HCT116 (cell line): ENCODE data around the gene NPLOC4. TPM values are rescaled to one million over a fixed set of nuclear protein-coding genes. Genes with fewer than 3 reads are reported as not detected.

ENCODE experiments used
- ATAC-seq: fragments of 200-7000 bp; cut with Tn5 transposase; 2 replicates; pipeline ENCODE4 v1.9.1; 2020; ENCODE audit warnings: mild to moderate bottlenecking, moderate library complexity
- BruUV-seq: library from RNA; stranded (reverse); fragments of 400-500 nt; replicated peaks from 2 replicates; lab custom pipeline; 2021; lab: Mats Ljungman, UMichigan
- CTCF ChIA-PET: fragments of 300-600 bp; sonication (Branson Sonifier 250); formaldehyde crosslinking; loops from one replicate; lab custom pipeline; 2021; ENCODE audit warnings: antibody characterized with exemption; lab: Charles Lee
- POLR2A ChIA-PET: fragments of 300-600, 350-600 bp; sonication (Branson Sonifier 250); formaldehyde crosslinking; loops from one replicate; lab custom pipeline; 2021; ENCODE audit warnings: antibody characterized with exemption; lab: Charles Lee
- RAD21 ChIA-PET, 2 experiments: fragments of 300-600 bp; sonication (Branson Sonifier 250); formaldehyde crosslinking; loops; one replicate each; lab custom pipeline; 2023; ENCODE audit warnings: low total read pairs in 2 of 2; ENCODE audit not compliant: uncharacterized antibody in 2 of 2, unreplicated experiment in 2 of 2, low non-redundant PET in 1 of 2; lab: Charles Lee
- DNase-seq: peaks from one replicate; pipeline ENCODE4 v3.0.0-alpha.2; 2010; ENCODE audit warnings: low read depth, low spot score
- H2AFZ ChIP-seq: fragments of 200-600 bp; shearing (Covaris generic), sonication (generic); 2 replicates; pipeline ENCODE4 v1.6.1; 2017; ENCODE audit warnings: low read depth, mixed run types, mixed read lengths, antibody characterized with exemption, low read length; ENCODE audit not compliant: poor library complexity, severe bottlenecking
- H3K27ac ChIP-seq: 2 replicates; pipeline ENCODE4 v1.5.1; 2012; ENCODE audit warnings: low read depth, low read length
- H3K27me3 ChIP-seq: fragments of 200-600 bp; sonication (generic); 2 replicates; pipeline ENCODE4 v1.6.1; 2016; ENCODE audit warnings: mixed run types, low read length, mixed read lengths; ENCODE audit not compliant: insufficient read depth
- H3K36me3 ChIP-seq, 2 experiments: fragments of 200-500 bp in 1 of 2; fragments of 200-600 bp in 1 of 2; sonication (Bioruptor generic) in 1 of 2; sonication (generic) in 1 of 2; 2 replicates each; pipeline versions ENCODE4 v1.5.1 to v1.6.1; 2014 to 2016; ENCODE audit warnings: low read length in 2 of 2, inconsistent platforms in 1 of 2, mixed read lengths in 1 of 2, mixed run types in 1 of 2; ENCODE audit not compliant: insufficient read depth in 2 of 2, control insufficient read depth in 1 of 2
- H3K4me1 ChIP-seq, 2 experiments: fragments of 200-600 bp in 1 of 2; sonication (generic) in 1 of 2; 2 replicates each; pipeline versions ENCODE4 v1.5.1 to v1.6.1; 2012 to 2017; ENCODE audit warnings: low read length in 2 of 2, inconsistent platforms in 1 of 2, mild to moderate bottlenecking in 1 of 2, mixed read lengths in 1 of 2, mixed run types in 1 of 2, moderate library complexity in 1 of 2; ENCODE audit not compliant: insufficient read depth in 2 of 2, control insufficient read depth in 1 of 2
- H3K4me2 ChIP-seq: fragments of 200-600 bp; sonication (generic); 2 replicates; pipeline ENCODE4 v1.6.1; 2017; ENCODE audit warnings: mixed run types, low read length, mixed read lengths
- H3K4me3 ChIP-seq, 2 experiments: fragments of 200-600 bp in 1 of 2; sonication (generic) in 1 of 2; replicated peaks in 1 of 2; 2 replicates each; pipeline ENCODE4 v1.5.1; 2011 to 2016; ENCODE audit warnings: low read length in 2 of 2, control low read depth in 1 of 2, low read depth in 1 of 2, mild to moderate bottlenecking in 1 of 2, mixed read lengths in 1 of 2, mixed run types in 1 of 2
- H3K79me2 ChIP-seq: fragments of 200-600 bp; sonication (generic); 2 replicates; pipeline ENCODE4 v1.6.1; 2017; ENCODE audit warnings: mild to moderate bottlenecking, mixed run types, low read length, moderate library complexity, mixed read lengths; ENCODE audit not compliant: insufficient read depth
- H3K9ac ChIP-seq: fragments of 200-600 bp; sonication (generic); 2 replicates; pipeline ENCODE4 v1.6.1; 2016; ENCODE audit warnings: low read length, mixed read lengths
- H3K9me2 ChIP-seq: fragments of 200-600 bp; sonication (generic), shearing (Covaris generic); 2 replicates; pipeline ENCODE4 v1.6.1; 2017; ENCODE audit warnings: mixed run types, mild to moderate bottlenecking, moderate library complexity; ENCODE audit not compliant: insufficient read depth
- H3K9me3 ChIP-seq, 2 experiments: fragments of 200-500 bp in 1 of 2; fragments of 200-600 bp in 1 of 2; sonication (Bioruptor generic) in 1 of 2; sonication (generic) in 1 of 2; 2 replicates each; pipeline ENCODE4 v1.6.1; 2014 to 2017; ENCODE audit warnings: low read length in 2 of 2, mixed read lengths in 2 of 2, inconsistent platforms in 1 of 2, low read depth in 1 of 2, mild to moderate bottlenecking in 1 of 2, mixed run types in 1 of 2, moderate library complexity in 1 of 2; ENCODE audit not compliant: control insufficient read depth in 1 of 2, insufficient read depth in 1 of 2
- H4K20me1 ChIP-seq: fragments of 200-600 bp; sonication (generic), shearing (Covaris generic); 2 replicates; pipeline ENCODE4 v1.6.1; 2017; ENCODE audit warnings: mixed run types, mild to moderate bottlenecking, moderate library complexity; ENCODE audit not compliant: insufficient read depth
- ATF3 ChIP-seq: IDR thresholded peaks from 2 replicates; pipeline ENCODE4 v1.6.1; 2012
- CBX3 ChIP-seq: IDR thresholded peaks from 2 replicates; pipeline ENCODE4 v1.6.1; 2012; ENCODE audit warnings: low read depth
- EGR1 ChIP-seq: IDR thresholded peaks from 2 replicates; pipeline ENCODE4 v1.6.1; 2012; ENCODE audit warnings: low read depth
- EZH2phosphoT487 ChIP-seq: fragments of 200-600 bp; IDR thresholded peaks from 2 replicates; pipeline ENCODE4 v1.6.1; 2018; ENCODE audit warnings: antibody characterized with exemption, borderline replicate concordance
- JUND ChIP-seq: IDR thresholded peaks from 2 replicates; pipeline ENCODE4 v1.6.1; 2012
- MAX ChIP-seq: IDR thresholded peaks from 2 replicates; pipeline ENCODE4 v1.6.1; 2012
- POLR2AphosphoS5 ChIP-seq: IDR thresholded peaks from 2 replicates; pipeline ENCODE4 v1.6.1; 2011; ENCODE audit warnings: mild to moderate bottlenecking, low read depth, low read length, moderate library complexity
- RAD21 ChIP-seq: IDR thresholded peaks from 2 replicates; pipeline ENCODE4 v1.6.1; 2012; ENCODE audit warnings: low read depth, mild to moderate bottlenecking
- SIN3A ChIP-seq: IDR thresholded peaks from 2 replicates; pipeline ENCODE4 v1.6.1; 2012; ENCODE audit warnings: low read depth
- SP1 ChIP-seq: IDR thresholded peaks from 2 replicates; pipeline ENCODE4 v1.6.1; 2012; ENCODE audit warnings: low read depth
- SRF ChIP-seq: IDR thresholded peaks from 2 replicates; pipeline ENCODE4 v1.6.1; 2012; ENCODE audit warnings: low read depth
- TCF7L2 ChIP-seq: IDR thresholded peaks from 2 replicates; pipeline ENCODE4 v1.7.0; 2011; ENCODE audit warnings: borderline replicate concordance, inconsistent platforms; ENCODE audit not compliant: insufficient read depth, insufficient read length; ENCODE audit errors: extremely low read depth
- YY1 ChIP-seq: IDR thresholded peaks from 2 replicates; pipeline ENCODE4 v1.6.1; 2011; ENCODE audit warnings: low read length, low read depth, moderate library complexity, mild to moderate bottlenecking; ENCODE audit not compliant: insufficient replicate concordance; ENCODE audit errors: extremely low read depth
- ZBTB33 ChIP-seq: IDR thresholded peaks from 2 replicates; pipeline ENCODE4 v1.6.1; 2011; ENCODE audit warnings: mild to moderate bottlenecking, low read length, moderate library complexity; ENCODE audit not compliant: insufficient replicate concordance; ENCODE audit errors: extremely low read depth
- ZFX ChIP-seq: fragments of 450-650 bp; IDR thresholded peaks from 2 replicates; pipeline ENCODE4 v1.6.1; 2017
- ZNF274 ChIP-seq: fragments of 200-500 bp; sonication (Bioruptor generic); IDR thresholded peaks from 2 replicates; pipeline ENCODE4 v1.6.1; 2014; ENCODE audit warnings: mild to moderate bottlenecking, low read depth, low read length, inconsistent platforms
- intact Hi-C: fragments of 100-400 bp; cut with micrococcal nuclease; formaldehyde crosslinking; loops from 2 replicates; pipeline ENCODE4 v1.10.0; 2022
- total RNA-seq: library from RNA; stranded (reverse); gene quantifications from one replicate; pipeline ENCODE4 v1.2.1, GENCODE V29; 2021; ENCODE audit not compliant: unreplicated experiment
- TF ChIP-seq, protein P1 (sequence below), 3 experiments: fragments of 200-600 bp in 1 of 3; sonication (generic) in 1 of 3; IDR thresholded peaks in 2 of 3; conservative IDR thresholded peaks in 1 of 3; 2 replicates each; pipeline ENCODE4 v1.5.1; 2012 to 2017; ENCODE audit warnings: low read depth in 2 of 3, low read length in 2 of 3, antibody characterized with exemption in 1 of 3, borderline replicate concordance in 1 of 3, control low read depth in 1 of 3, mild to moderate bottlenecking in 1 of 3, mixed read lengths in 1 of 3, mixed run types in 1 of 3, moderate library complexity in 1 of 3; ENCODE audit not compliant: insufficient read depth in 1 of 3
- TF ChIP-seq, protein P2 (sequence below): IDR thresholded peaks from 2 replicates; pipeline ENCODE4 v1.6.1; 2012; ENCODE audit warnings: low read depth

Gene NPLOC4
- total RNA-seq, 1 experiment from 2014 or later: 137 TPM

- ChIA-PET CTCF (no interaction called here), RAD21 (no interaction called here), POLR2A (no interaction called here)
- no peak overlapping the region for H3K27ac ChIP-seq
- H3K79me2 ChIP-seq: no peaks in the 10 kb centered on the region
- ATAC-seq (no peak), DNase-seq (no peak)
- peaks cover 0 to 5% of the 10 kb centered on the region in 2 experiments; a peak in 1 of 4 replicates for H3K9me3 ChIP-seq
- H3K27me3 ChIP-seq: no peaks in the 10 kb centered on the region
- no peak overlapping the region for H3K9ac ChIP-seq
- BruUV-seq: no TSS peak
- TF ChIP-seq SRF (no peak), RAD21 (no peak), CBX3 (no peak), JUND (no peak), EZH2phosphoT487 (no peak), POLR2AphosphoS5 (no peak), EGR1 (no peak), ZNF274 (no peak), ATF3 (no peak), YY1 (no peak), ZBTB33 (no peak), ZFX (no peak), SP1 (no peak), MAX (no peak), TCF7L2 (no peak), SIN3A (no peak)
- TF ChIP-seq, protein P1, sequence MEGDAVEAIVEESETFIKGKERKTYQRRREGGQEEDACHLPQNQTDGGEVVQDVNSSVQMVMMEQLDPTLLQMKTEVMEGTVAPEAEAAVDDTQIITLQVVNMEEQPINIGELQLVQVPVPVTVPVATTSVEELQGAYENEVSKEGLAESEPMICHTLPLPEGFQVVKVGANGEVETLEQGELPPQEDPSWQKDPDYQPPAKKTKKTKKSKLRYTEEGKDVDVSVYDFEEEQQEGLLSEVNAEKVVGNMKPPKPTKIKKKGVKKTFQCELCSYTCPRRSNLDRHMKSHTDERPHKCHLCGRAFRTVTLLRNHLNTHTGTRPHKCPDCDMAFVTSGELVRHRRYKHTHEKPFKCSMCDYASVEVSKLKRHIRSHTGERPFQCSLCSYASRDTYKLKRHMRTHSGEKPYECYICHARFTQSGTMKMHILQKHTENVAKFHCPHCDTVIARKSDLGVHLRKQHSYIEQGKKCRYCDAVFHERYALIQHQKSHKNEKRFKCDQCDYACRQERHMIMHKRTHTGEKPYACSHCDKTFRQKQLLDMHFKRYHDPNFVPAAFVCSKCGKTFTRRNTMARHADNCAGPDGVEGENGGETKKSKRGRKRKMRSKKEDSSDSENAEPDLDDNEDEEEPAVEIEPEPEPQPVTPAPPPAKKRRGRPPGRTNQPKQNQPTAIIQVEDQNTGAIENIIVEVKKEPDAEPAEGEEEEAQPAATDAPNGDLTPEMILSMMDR (IDR thresholded peaks at IDR 0.05 in 2 of 3, conservative IDR thresholded peaks at IDR 0.05 in 1 of 3; ENCODE audit: borderline replicate concordance in 1 of 3, insufficient read depth in 1 of 3, low read depth in 2 of 3, low read length in 2 of 3): no peak
- TF ChIP-seq, protein P2, sequence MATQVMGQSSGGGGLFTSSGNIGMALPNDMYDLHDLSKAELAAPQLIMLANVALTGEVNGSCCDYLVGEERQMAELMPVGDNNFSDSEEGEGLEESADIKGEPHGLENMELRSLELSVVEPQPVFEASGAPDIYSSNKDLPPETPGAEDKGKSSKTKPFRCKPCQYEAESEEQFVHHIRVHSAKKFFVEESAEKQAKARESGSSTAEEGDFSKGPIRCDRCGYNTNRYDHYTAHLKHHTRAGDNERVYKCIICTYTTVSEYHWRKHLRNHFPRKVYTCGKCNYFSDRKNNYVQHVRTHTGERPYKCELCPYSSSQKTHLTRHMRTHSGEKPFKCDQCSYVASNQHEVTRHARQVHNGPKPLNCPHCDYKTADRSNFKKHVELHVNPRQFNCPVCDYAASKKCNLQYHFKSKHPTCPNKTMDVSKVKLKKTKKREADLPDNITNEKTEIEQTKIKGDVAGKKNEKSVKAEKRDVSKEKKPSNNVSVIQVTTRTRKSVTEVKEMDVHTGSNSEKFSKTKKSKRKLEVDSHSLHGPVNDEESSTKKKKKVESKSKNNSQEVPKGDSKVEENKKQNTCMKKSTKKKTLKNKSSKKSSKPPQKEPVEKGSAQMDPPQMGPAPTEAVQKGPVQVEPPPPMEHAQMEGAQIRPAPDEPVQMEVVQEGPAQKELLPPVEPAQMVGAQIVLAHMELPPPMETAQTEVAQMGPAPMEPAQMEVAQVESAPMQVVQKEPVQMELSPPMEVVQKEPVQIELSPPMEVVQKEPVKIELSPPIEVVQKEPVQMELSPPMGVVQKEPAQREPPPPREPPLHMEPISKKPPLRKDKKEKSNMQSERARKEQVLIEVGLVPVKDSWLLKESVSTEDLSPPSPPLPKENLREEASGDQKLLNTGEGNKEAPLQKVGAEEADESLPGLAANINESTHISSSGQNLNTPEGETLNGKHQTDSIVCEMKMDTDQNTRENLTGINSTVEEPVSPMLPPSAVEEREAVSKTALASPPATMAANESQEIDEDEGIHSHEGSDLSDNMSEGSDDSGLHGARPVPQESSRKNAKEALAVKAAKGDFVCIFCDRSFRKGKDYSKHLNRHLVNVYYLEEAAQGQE: no peak
- no peaks in the 10 kb centered on the region for H4K20me1 ChIP-seq
- no peaks in the 10 kb centered on the region for H3K9me2 ChIP-seq
- intact Hi-C loops: no loop called here
- peaks cover 7 to 19% of the 10 kb centered on the region in 2 experiments; a peak in 3 of 4 replicates for H3K4me1 ChIP-seq
- H3K4me3 ChIP-seq: no peak overlapping the region
- no peaks in the 10 kb centered on the region for H3K36me3 ChIP-seq
- no peak overlapping the region for H3K4me2 ChIP-seq
- H2AFZ ChIP-seq: no peak overlapping the region
These were observed 11.8 kb upstream of the NPLOC4 start for GRCh38 chr17:81648707-81649085.
